Heart left ventricle (tissue), 16 donors: ENCODE results near the gene COPE. TPM values are rescaled to one million over a fixed set of nuclear protein-coding genes. Genes with fewer than 3 reads are reported as not detected.
"Not testable (repeated sequence)": the region's sequence is repeated elsewhere in the genome, so short reads cannot be mapped to it uniquely, and the experiment has no call there.

ENCODE experiments used
- ATAC-seq, 4 donors: fragments of 200-7000 bp; cut with Tn5 transposase; one replicate each; pipeline ENCODE4 v1.9.1; 2020 to 2022; ENCODE audit warnings: moderate library complexity in 4 of 4, mild to moderate bottlenecking in 3 of 4, moderate number of reproducible peaks in 1 of 4
- DNase-seq, 5 donors: peaks; one replicate each; pipeline ENCODE4 v3.0.0-alpha.2; 2020
- H3K27ac ChIP-seq, 12 donors: fragments of 200-600 bp; sonication (generic) in 4 of 12; one replicate each; pipeline versions ENCODE4 v1.5.0 to v1.8.0; 2016 to 2022; ENCODE audit warnings: mild to moderate bottlenecking in 2 of 12
- H3K27me3 ChIP-seq, 9 donors: fragments of 200-600 bp; sonication (generic) in 2 of 9; one replicate each; pipeline versions ENCODE4 v1.5.1 to v1.8.0; 2016 to 2022; ENCODE audit warnings: mild to moderate bottlenecking in 3 of 9
- H3K36me3 ChIP-seq, 9 donors: fragments of 200-600 bp; sonication (generic) in 2 of 9; one replicate each; pipeline versions ENCODE4 v1.5.0 to v1.8.0; 2018 to 2022; ENCODE audit warnings: mild to moderate bottlenecking in 2 of 9
- H3K4me1 ChIP-seq, 12 donors: fragments of 200-600 bp; sonication (generic) in 4 of 12; one replicate each; pipeline versions ENCODE4 v1.5.0 to v1.8.0; 2016 to 2022; ENCODE audit warnings: mild to moderate bottlenecking in 3 of 12
- H3K4me3 ChIP-seq, 12 donors: fragments of 200-600 bp; sonication (generic) in 4 of 12; one replicate each; pipeline versions ENCODE4 v1.5.0 to v1.8.0; 2017 to 2022; ENCODE audit warnings: mild to moderate bottlenecking in 9 of 12, moderate library complexity in 4 of 12
- H3K9me3 ChIP-seq, 12 donors: fragments of 200-600 bp; sonication (generic) in 4 of 12; one replicate each; pipeline versions ENCODE4 v1.5.0 to v1.8.0; 2016 to 2022; ENCODE audit warnings: mild to moderate bottlenecking in 1 of 12
- CTCF ChIP-seq, 12 donors: fragments of 200-600 bp; sonication (generic) in 4 of 12; IDR thresholded peaks; one replicate each; pipeline versions ENCODE4 v1.5.0 to v1.8.0; 2018 to 2022; ENCODE audit warnings: antibody characterized with exemption in 12 of 12, mild to moderate bottlenecking in 5 of 12
- POLR2A ChIP-seq, 2 donors: fragments of 450-650 bp; IDR thresholded peaks; one replicate each; pipeline ENCODE4 v1.6.1; 2017; ENCODE audit warnings: antibody characterized with exemption in 2 of 2, mild to moderate bottlenecking in 2 of 2, moderate library complexity in 2 of 2
- WGBS, 4 donors: extraction: QIAGEN DNeasy Blood & Tissue Kit in 2 of 4; methylation state at CpG; one replicate each; pipeline versions ENCODE4 v1.1.5 to v1.1.7; 2013 to 2018; 5-methylcytosine and 5-hydroxymethylcytosine counted together
- intact Hi-C, 10 donors: fragments of 100-400 bp; cut with DNase I; formaldehyde crosslinking; loops; one replicate each; pipeline versions ENCODE4 v1.11.1 to v1.14.2; 2022
- polyA plus RNA-seq, 2 donors: library from polyadenylated mRNA; stranded (reverse); fragments of 200-250 nt; gene quantifications; one replicate each; pipeline ENCODE4 v1.2.3, GENCODE V29; 2013
- total RNA-seq, 9 donors: library from RNA; depleted of rRNA in 2 of 9; stranded (reverse); fragments of >200 nt in 2 of 9; fragmentation: NEBNext Ultra II Directional in 3 of 9; extraction: Animal tissue kit (Norgen Biotek cat#: 25700) in 3 of 9; gene quantifications; one replicate each; pipeline versions ENCODE4 v1.1.0 to v1.2.4, GENCODE V29; 2016 to 2023
- donor health status: ischemic (EF 13 %, LVEDD 7.1; RV severe dilation, severe dysfunction).
- donor health status: healthy with polysubstance abuse.
- donor health status: DM: no; HTN: yes; CAD: no.
- donor health status: DM: no; HTN: no; CAD: no.
- donor health status: ischemic (EF 25% LVEDD 6.9; RV normal size, moderate dysfunction).
- donor health status: ischemic (EF 25% LVEDD 5.7; RV mildly dilated, moderate dysfunction).
- donor health status: healthy.
- donor health status: DM: yes; HTN: yes; CAD: no.
- donor health status: ischemic (EF 35%, LVEDD 5.7; RV mildly dilated, moderate dysfunction).
- donor health status: nonischemic (EF 11% LVEDD 7.7; RV severe dilation, severe dysfunction).
- donor health status: DM: yes; HTN: yes; CAD: no.
- donor health status: PGD.
- donor health status: ischemic (EF 29% LVEDD 5.4; RV normal size, mild dysfunction).
- donor health status: nonischemic (EF 23%, LVEDD 6.1; RV moderate dilation, normal function).

The COPE gene
- total and polyA plus RNA-seq, 11 donors, result 94.0 to 241 (median 147) TPM

- intact Hi-C loops, result no loop called here
- Histone ChIP-seq H3K4me3 (no peak overlapping the region), H3K4me1 (peaks cover 6 to 32% (median 21%) of the 10 kb centered on the region in 12 donors), H3K27me3 (no peaks in the 10 kb centered on the region), H3K9me3 (no peaks in the 10 kb centered on the region), H3K36me3 (peaks cover 0 to 65% (median 59%) of the 10 kb centered on the region in 9 donors), H3K27ac (no peak overlapping the region)
- ATAC-seq (no peak), DNase-seq (no peak)
- no peak for TF ChIP-seq POLR2A (IDR thresholded peaks at IDR 0.05)
- no peak for TF ChIP-seq CTCF (IDR thresholded peaks at IDR 0.05)
- 83 to 93% (median 87%) methylated on average over 6 to 29 of the region's 29 CpGs for WGBS, 4 donors
These were observed 3.2 kb upstream of the COPE start for GRCh38 chr19:18922228-18922985.

GRCh38 chr19:18921593-18921992 is 2.4 kb upstream of the COPE start:
- WGBS, 4 donors, result 94 to 97% (median 97%) methylated on average over 12 to 17 of the region's 17 CpGs
- peaks cover 0 to 57% (median 52%) of the 10 kb centered on the region in 9 donors for H3K36me3 ChIP-seq
- no peaks in the 10 kb centered on the region for H3K27me3 ChIP-seq

GRCh38 chr19:18920400-18920799 is 1.2 kb upstream of the COPE start:
- peak overlapping the region in 11 of 12 donors; percentile 66 to 100 (median 87) for H3K4me3 ChIP-seq
- DNase-seq (peak in 1 of 5 donors; percentile 19), ATAC-seq (no peak)
- H3K4me1 ChIP-seq, result peaks cover 6 to 41% (median 25%) of the 10 kb centered on the region in 12 donors
- no peak overlapping the region for H3K27ac ChIP-seq
- peaks cover 0 to 47% (median 43%) of the 10 kb centered on the region in 9 donors for H3K36me3 ChIP-seq
- H3K27me3 ChIP-seq, result no peaks in the 10 kb centered on the region
- 50 to 58% (median 55%) methylated on average over 9 of the region's 9 CpGs for WGBS, 4 donors
- intact Hi-C loops, result no loop called here
- TF ChIP-seq POLR2A (IDR thresholded peaks at IDR 0.05), result no peak
- no peak for TF ChIP-seq CTCF (IDR thresholded peaks at IDR 0.05)
- no peaks in the 10 kb centered on the region for H3K9me3 ChIP-seq

More at GRCh38 chr19:18921593-18921992, 2.4 kb upstream of the COPE start:
- ATAC-seq, result no peak
- TF ChIP-seq POLR2A (IDR thresholded peaks at IDR 0.05) (no peak), CTCF (IDR thresholded peaks at IDR 0.05) (no peak)
- Histone ChIP-seq H3K9me3 (no peaks in the 10 kb centered on the region), H3K4me1 (peaks cover 6 to 34% (median 25%) of the 10 kb centered on the region in 12 donors), H3K4me3 (no peak overlapping the region), H3K27ac (no peak overlapping the region)
- intact Hi-C loops, result no loop called here
- DNase-seq, result no peak

GRCh38 chr19:18919900-18920214 is 670 bp upstream of the COPE start:
- WGBS, 4 donors, result 0 to 2% (median 1%) methylated on average over 15 of the region's 15 CpGs
- Histone ChIP-seq H3K27me3 (no peaks in the 10 kb centered on the region), H3K36me3 (peaks cover 0 to 46% (median 41%) of the 10 kb centered on the region in 9 donors), H3K4me1 (peaks cover 6 to 46% (median 25%) of the 10 kb centered on the region in 12 donors), H3K9me3 (no peaks in the 10 kb centered on the region), H3K4me3 (peak overlapping the region; percentile 62 to 100 (median 87)), H3K27ac (peak overlapping the region in 11 of 12 donors; percentile 27 to 92 (median 70))
- DNase-seq (no peak), ATAC-seq (no peak)
- TF ChIP-seq CTCF (IDR thresholded peaks at IDR 0.05), result no peak
- TF ChIP-seq POLR2A (IDR thresholded peaks at IDR 0.05), result no peak
- intact Hi-C loops, result loop anchor here in 1 of 10 donors (2.0 kb wide), 1 partner anchor 21 kb away; the partner anchor contains the start of gene HOMER3

- intact Hi-C loops, H3K27ac ChIP-seq: not testable (repeated sequence)
These were observed 1.6 kb downstream of the COPE start for GRCh38 chr19:18917593-18917992.

More at GRCh38 chr19:18917593-18917992, 1.6 kb downstream of the COPE start:
- WGBS, 4 donors, result 80 to 88% (median 85%) methylated on average over 9 of the region's 9 CpGs
- not testable (repeated sequence) for H3K9me3 ChIP-seq, DNase-seq, H3K27me3 ChIP-seq, ATAC-seq
- H3K4me3 ChIP-seq, result peak overlapping the region in 4 of 12 donors; percentile 66 to 97 (median 83)
- H3K36me3 ChIP-seq, result peaks cover 0 to 46% (median 27%) of the 10 kb centered on the region in 9 donors
- peaks cover 6 to 47% (median 25%) of the 10 kb centered on the region in 12 donors for H3K4me1 ChIP-seq
